Stimulated activated naive CD4-positive, alpha-beta T cell (primary cell): Measurements from ENCODE around the gene MT1F.

Source experiments
- DNase-seq, 6 experiments: peaks; one replicate each; lab custom pipeline; 2025; lab: John Stamatoyannopoulos, UW

MT1F gene

GRCh38 chr16:56700195-56700594 lies 42.4 kb downstream of the MT1F start:
- no peak for DNase-seq

GRCh38 chr16:56700631-56701030 lies 42.9 kb downstream of the MT1F start:
- no peak for DNase-seq

GRCh38 chr16:56701534-56701933 lies 43.8 kb downstream of the MT1F start:
- DNase-seq: no peak

GRCh38 chr16:56702836-56703235 lies 45.1 kb downstream of the MT1F start:
- no peak for DNase-seq
